ENCODE results near the gene BAIAP2L2. TPM values are rescaled to one million over a fixed set of nuclear protein-coding genes. Genes with fewer than 3 reads are reported as not detected.

Gene BAIAP2L2
- total RNA-seq, 2 donors from 2014 or later = 2.5 TPM; not detected in 1

DNA sequence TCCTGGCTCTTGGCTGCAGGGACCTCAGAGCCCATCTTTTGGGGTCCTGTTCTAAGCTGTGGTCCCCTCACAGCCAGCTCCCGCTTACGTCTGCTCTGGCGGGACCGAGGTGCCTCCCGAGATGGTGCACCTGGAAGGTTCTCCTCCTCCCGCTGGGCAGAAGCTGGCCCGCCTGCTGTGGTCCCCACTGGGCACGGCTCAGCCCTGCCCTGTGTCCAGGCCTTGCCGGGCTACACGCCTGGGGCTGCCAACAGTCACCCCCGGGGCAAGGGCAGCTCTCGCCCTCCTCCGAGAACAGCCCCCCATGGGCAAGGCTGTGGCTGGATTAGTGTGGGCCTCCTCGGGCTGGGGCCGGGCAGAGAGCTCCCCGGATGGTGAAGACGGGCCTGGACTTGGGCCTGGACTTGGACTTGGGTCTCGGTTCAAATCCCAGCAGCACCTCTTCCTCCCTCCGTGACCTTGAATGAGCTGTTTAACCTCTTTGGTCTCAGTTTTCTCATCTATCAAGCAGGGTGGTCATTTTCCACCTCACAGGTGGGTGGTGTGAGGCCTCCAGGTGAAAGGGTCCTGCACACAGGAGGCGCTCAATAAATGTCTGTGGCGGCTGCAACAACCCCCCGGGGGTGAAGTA, 998 bp downstream of the BAIAP2L2 start:
- no peak for DNase-seq (ENCODE audit: low spot score)
- H3K27me3 ChIP-seq (replicated peaks; ENCODE audit: insufficient read depth) = no peaks in the 10 kb centered on the region
- H3K36me3 ChIP-seq = no peaks in the 10 kb centered on the region
- TF ChIP-seq CTCF (IDR thresholded peaks at IDR 0.05) = no peak
- no peaks in the 10 kb centered on the region for H3K9me3 ChIP-seq
- no peak for ATAC-seq (ENCODE audit: insufficient number of reproducible peaks, low FRiP score, low read depth)
- H3K27ac ChIP-seq = no peak overlapping the region
- H3K4me3 ChIP-seq = no peak overlapping the region
- peaks cover 0 to 28% of the 10 kb centered on the region in 2 donors for H3K4me1 ChIP-seq (ENCODE audit: control insufficient read depth in 1 of 2, low read depth in 2 of 2)

- no peak overlapping the region for H3K27ac ChIP-seq
- no peak overlapping the region for H3K4me3 ChIP-seq
- H3K9me3 ChIP-seq = no peaks in the 10 kb centered on the region
- DNase-seq (ENCODE audit: low spot score) (no peak), ATAC-seq (ENCODE audit: insufficient number of reproducible peaks, low FRiP score, low read depth) (no peak)
- H3K4me1 ChIP-seq (ENCODE audit: control insufficient read depth in 1 of 2, low read depth in 2 of 2) = peaks cover 0 to 23% of the 10 kb centered on the region in 2 donors
- H3K27me3 ChIP-seq (replicated peaks; ENCODE audit: insufficient read depth) = no peaks in the 10 kb centered on the region
- no peak for TF ChIP-seq CTCF (IDR thresholded peaks at IDR 0.05)
- H3K36me3 ChIP-seq = no peaks in the 10 kb centered on the region
Measured at GRCh38 chr22:38108561-38109319, 1.7 kb downstream of the BAIAP2L2 start.

DNA sequence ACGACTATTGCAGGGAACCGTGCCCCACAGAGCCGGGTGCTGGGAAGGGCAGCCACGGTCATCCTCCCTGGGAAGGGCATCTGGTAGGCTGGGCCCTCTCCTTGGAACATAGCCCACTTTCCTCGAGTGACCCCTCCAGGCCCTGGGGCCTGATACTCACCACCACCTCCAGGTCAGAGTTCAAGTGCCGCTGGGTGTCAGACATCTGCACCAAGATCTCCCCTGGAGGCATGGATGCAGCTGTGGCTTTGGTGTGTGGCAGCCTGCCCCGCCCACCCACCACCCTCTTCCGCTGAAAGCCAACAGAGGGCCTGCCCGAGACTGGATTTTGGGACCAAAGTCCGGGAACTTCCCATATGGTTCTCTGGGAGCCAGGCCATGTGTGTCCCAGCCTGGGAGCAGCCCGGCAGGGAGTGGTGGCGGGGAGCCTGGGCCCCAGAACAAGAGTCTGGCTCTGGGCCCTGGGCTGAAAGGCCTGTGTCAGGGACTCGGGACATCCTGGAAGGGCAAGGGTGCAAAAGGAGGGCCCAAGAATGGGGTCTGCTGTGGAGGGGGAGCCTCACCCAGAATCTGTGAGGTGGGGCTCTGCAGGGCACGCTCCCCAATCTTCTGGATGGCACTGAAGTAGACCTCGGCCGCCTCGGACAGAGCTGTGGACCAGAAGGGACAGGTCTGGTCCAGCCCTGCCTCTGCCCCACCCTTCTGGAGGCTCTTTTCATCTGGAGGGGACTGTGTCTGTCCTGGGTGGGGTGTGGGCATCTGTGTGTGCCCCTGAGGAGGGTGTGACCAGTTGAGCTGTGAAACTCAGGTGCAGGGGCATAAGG, 2.6 kb downstream of the BAIAP2L2 start:
- H3K9me3 ChIP-seq = no peaks in the 10 kb centered on the region
- no peak for TF ChIP-seq CTCF (IDR thresholded peaks at IDR 0.05)
- H3K27me3 ChIP-seq (replicated peaks; ENCODE audit: insufficient read depth) = no peaks in the 10 kb centered on the region
- no peak for DNase-seq (ENCODE audit: low spot score)
- peak overlapping the region; percentile 12 to 22 for H3K27ac ChIP-seq
- H3K36me3 ChIP-seq = no peaks in the 10 kb centered on the region
- H3K4me3 ChIP-seq = no peak overlapping the region
- ATAC-seq (ENCODE audit: insufficient number of reproducible peaks, low FRiP score, low read depth) = no peak
- H3K4me1 ChIP-seq (ENCODE audit: control insufficient read depth in 1 of 2, low read depth in 2 of 2) = peaks cover 0 to 20% of the 10 kb centered on the region in 2 donors

GRCh38 chr22:38106814-38107578, 3.5 kb downstream of the BAIAP2L2 start:
- ATAC-seq (ENCODE audit: insufficient number of reproducible peaks, low FRiP score, low read depth) (no peak), DNase-seq (ENCODE audit: low spot score) (no peak)
- no peak for TF ChIP-seq CTCF (IDR thresholded peaks at IDR 0.05)
- Histone ChIP-seq H3K9me3 (no peaks in the 10 kb centered on the region), H3K36me3 (no peaks in the 10 kb centered on the region), H3K27ac (peak overlapping the region in 1 of 2 donors; percentile 22), H3K27me3 (replicated peaks; ENCODE audit: insufficient read depth) (no peaks in the 10 kb centered on the region), H3K4me1 (ENCODE audit: control insufficient read depth in 1 of 2, low read depth in 2 of 2) (peaks cover 0 to 20% of the 10 kb centered on the region in 2 donors), H3K4me3 (no peak overlapping the region)
